ENCODE results near the gene PXN.

- no peak for TF ChIP-seq CTCF (IDR thresholded peaks at IDR 0.05)
- TF ChIP-seq POLR2A (IDR thresholded peaks at IDR 0.05) = no peak
Measured at GRCh38 chr12:120234643-120235368, 30.7 kb downstream of the PXN start.
